Measurements from ENCODE around the gene TMC8. TPM values are rescaled to one million over a fixed set of nuclear protein-coding genes. Genes with fewer than 3 reads are reported as not detected.

The TMC8 gene
- total and polyA plus RNA-seq, 2 of the 8 experiments (the other 6 are each of a cell fraction or from before 2014, with no cell fraction given): 1.00 to 2.8 TPM

GRCh38 chr17:78125976-78126894, 4.3 kb upstream of the TMC8 start:
- Histone ChIP-seq H4K20me1 (replicated peaks in 1 of 2; ENCODE audit: control insufficient read depth in 1 of 2, insufficient read depth in 2 of 2, low read length in 2 of 2) (peaks cover 4 to 19% of the 10 kb centered on the region in 2 experiments), H3K14ac (ENCODE audit: insufficient read length) (no peak overlapping the region), H4K8ac (ENCODE audit: extremely low read depth, insufficient read depth, low read length) (peak overlapping the region; percentile 71), H3K23ac (ENCODE audit: insufficient read length) (no peak overlapping the region), H3K4ac (replicated peaks; ENCODE audit: insufficient read length, low read depth, low read length) (peak overlapping the region; percentile 32), H2BK15ac (ENCODE audit: low read length) (no peak overlapping the region; the same call in 1 of the 2 replicates), H3K27me3 (replicated peaks in 1 of 4; ENCODE audit: control insufficient read depth in 3 of 4, extremely low read depth in 1 of 4, insufficient read depth in 3 of 4, low read length in 3 of 4) (peaks cover 0 to 6% (median 5%) of the 10 kb centered on the region in 4 experiments; a peak in 5 of 7 replicates), H3K18ac (ENCODE audit: extremely low read depth, low read length) (no peak overlapping the region; the same call in 1 of the 2 replicates), H2BK20ac (ENCODE audit: low read length) (no peak overlapping the region), H3K23me2 (ENCODE audit: low read depth, low read length) (peaks cover 14% of the 10 kb centered on the region), H3K56ac (replicated peaks; ENCODE audit: insufficient read length, low read depth, low read length) (no peak overlapping the region), H3K9me3 (ENCODE audit: insufficient read depth in 2 of 2, low read depth in 1 of 2, low read length in 1 of 2) (no peaks in the 10 kb centered on the region), H2AK5ac (ENCODE audit: low read depth, low read length) (no peak overlapping the region), H3K9ac (replicated peaks in 1 of 4; ENCODE audit: extremely low read depth in 1 of 4, low read depth in 3 of 4, low read length in 3 of 4) (no peak overlapping the region), H3K79me2 (ENCODE audit: control insufficient read depth in 1 of 2, insufficient read depth in 2 of 2, low read length in 2 of 2) (no peaks in the 10 kb centered on the region), H3K27ac (ENCODE audit: low read depth, low read length) (no peak overlapping the region), H3K4me2 (ENCODE audit: insufficient read depth in 1 of 2, low read depth in 2 of 2, low read length in 2 of 2) (peak overlapping the region in 1 of 2 experiments; percentile 56; a peak in 1 of 4 replicates), H2BK120ac (replicated peaks; ENCODE audit: low read depth, low read length) (no peak overlapping the region), H3K36me3 (ENCODE audit: control insufficient read depth in 2 of 4, insufficient read depth in 4 of 4, low read length in 3 of 4) (peaks cover 2 to 31% (median 12%) of the 10 kb centered on the region in 4 experiments; a peak in 5 of 8 replicates), H3K79me1 (ENCODE audit: low read depth, low read length) (peaks cover 3% of the 10 kb centered on the region), H3K4me1 (replicated peaks in 1 of 4; ENCODE audit: control insufficient read depth in 3 of 4, insufficient read depth in 4 of 4, low read length in 3 of 4) (peaks cover 0 to 23% (median 17%) of the 10 kb centered on the region in 4 experiments; a peak in 6 of 7 replicates), H2BK5ac (ENCODE audit: low read depth, low read length) (peak overlapping the region; percentile 55; the same call in 1 of the 2 replicates), H3K4me3 (ENCODE audit: extremely low read depth in 1 of 4, insufficient read depth in 2 of 4, low read depth in 3 of 4, low read length in 4 of 4) (no peak overlapping the region), H2BK12ac (ENCODE audit: low read depth, low read length) (0 out of 2 replicates have a peak overlapping the region, but pooled peaks have one; percentile 39), H2AFZ (ENCODE audit: low read length) (no peak overlapping the region), H4K5ac (ENCODE audit: insufficient read length, low read depth, low read length) (no peak overlapping the region), H4K91ac (replicated peaks; ENCODE audit: insufficient read length, low read length) (no peak overlapping the region)
- WGBS, 2 experiments (ENCODE audit: extremely low coverage in 1 of 2, insufficient coverage in 1 of 2, insufficient read length in 1 of 2, insufficient replicate concordance in 2 of 2, low coverage in 1 of 2, low lambda C conversion rate in 2 of 2, missing lambda C conversion rate in 1 of 2): 85% methylated on average over 24 of the region's 25 CpGs; no CpG with 5 or more reads in 1 of the 2 experiments
- ChIA-PET CTCF (ENCODE audit: partially characterized antibody) (interaction anchor here (0.8 to 11.4 kb wide), 11 partner anchors 10 to 124 kb away, joined by 3 to 122 read pairs (median 5); partner anchors contain the start of genes AFMID and TK1), POLR2A (ENCODE audit: partially characterized antibody) (interaction anchor here (0.9 to 2.8 kb wide), 8 partner anchors 9 to 61 kb away, joined by 3 to 10 read pairs (median 4); partner anchors contain the start of genes AFMID and TK1)
- FAIRE-seq: no peak
- DNase-seq (ENCODE audit: low read depth in 1 of 2, low spot score in 2 of 2): no peak
- TF ChIP-seq CHD2 (IDR thresholded peaks at IDR 0.05; ENCODE audit: low read length) (no peak), SIN3A (conservative IDR thresholded peaks at IDR 0.05 in 1 of 2, IDR thresholded peaks at IDR 0.05 in 1 of 2; ENCODE audit: low read depth in 1 of 2, low read length in 2 of 2) (no peak), HDAC6 (IDR thresholded peaks at IDR 0.05; ENCODE audit: low read depth, low read length) (no peak), SP2 (IDR thresholded peaks at IDR 0.05; ENCODE audit: low read length) (no peak), BCL11A (IDR thresholded peaks at IDR 0.05; ENCODE audit: low read depth in 2 of 2, low read length in 2 of 2) (no peak), MAFK (IDR thresholded peaks at IDR 0.05; ENCODE audit: low read depth, low read length) (no peak), SAP30 (IDR thresholded peaks at IDR 0.05; ENCODE audit: insufficient read depth, insufficient replicate concordance, low read length) (no peak)

All from H1 (cell line).